Measurements from ENCODE around the gene CCDC34. TPM values are rescaled to one million over a fixed set of nuclear protein-coding genes. Genes with fewer than 3 reads are reported as not detected.

CCDC34 gene
- total RNA-seq, 2 experiments from 2014 or later: 26.8 to 28.5 TPM

- peaks cover 3% of the 10 kb centered on the region for H3K4me1 Mint-ChIP-seq (ENCODE audit: low read depth)
- no peak for DNase-seq
- no peaks in the 10 kb centered on the region for H3K36me3 Mint-ChIP-seq (ENCODE audit: low read depth)
- no peaks in the 10 kb centered on the region for H3K9me3 Mint-ChIP-seq
- CTCF ChIA-PET: interaction anchor here (0.6 to 1.8 kb wide), 5 partner anchors 43 to 200 kb away, joined by 3 to 6 read pairs (median 4); no protein-coding TSS in a partner anchor
- intact Hi-C loops (cut with micrococcal nuclease): loop anchor here (10.0 kb wide), 1 partner anchor 113 kb away; no protein-coding TSS in a partner anchor
- no peak overlapping the region for H3K27ac Mint-ChIP-seq
- peaks cover 3% of the 10 kb centered on the region for H3K27me3 Mint-ChIP-seq
- no peak overlapping the region for H3K4me3 Mint-ChIP-seq
- POLR2A ChIA-PET: interaction anchor here (0.6 kb wide), 1 partner anchor 59 kb away, joined by 3 read pairs; no protein-coding TSS in a partner anchor
- TF ChIP-seq CTCF (IDR thresholded peaks at IDR 0.05): no peak
- ATAC-seq: no peak
These were observed 65.4 kb downstream of the CCDC34 start for GRCh38 chr11:27297616-27298015.

- ATAC-seq: no peak
- CTCF ChIA-PET: interaction anchor here (0.6 to 1.8 kb wide), 12 partner anchors 10 to 201 kb away, joined by 3 to 7 read pairs (median 4); no protein-coding TSS in a partner anchor
- intact Hi-C loops (cut with micrococcal nuclease): loop anchor here (10.0 kb wide), 1 partner anchor 112 kb away; no protein-coding TSS in a partner anchor
- Mint-ChIP-seq H3K27ac (no peak overlapping the region), H3K27me3 (peaks cover 3% of the 10 kb centered on the region), H3K36me3 (ENCODE audit: low read depth) (no peaks in the 10 kb centered on the region), H3K4me3 (no peak overlapping the region), H3K4me1 (ENCODE audit: low read depth) (peaks cover 3% of the 10 kb centered on the region), H3K9me3 (peaks cover 5% of the 10 kb centered on the region)
- DNase-seq: no peak
- POLR2A ChIA-PET: no interaction called here
- TF ChIP-seq CTCF (IDR thresholded peaks at IDR 0.05): peak; percentile 32
These were observed 66.5 kb downstream of the CCDC34 start for GRCh38 chr11:27296497-27296896.

- TF ChIP-seq CTCF (IDR thresholded peaks at IDR 0.05): no peak
- no peak overlapping the region for H3K27ac Mint-ChIP-seq
- H3K4me3 Mint-ChIP-seq: no peak overlapping the region
- no peak for ATAC-seq
- peaks cover 10% of the 10 kb centered on the region for H3K9me3 Mint-ChIP-seq
- intact Hi-C loops (cut with micrococcal nuclease): loop anchor here (10.0 kb wide), 1 partner anchor 111 kb away; no protein-coding TSS in a partner anchor
- ChIA-PET CTCF (interaction anchor here (0.8 to 1.8 kb wide), 11 partner anchors 10 to 202 kb away, joined by 3 to 7 read pairs (median 4); no protein-coding TSS in a partner anchor), POLR2A (no interaction called here)
- no peak for DNase-seq
- no peaks in the 10 kb centered on the region for H3K36me3 Mint-ChIP-seq (ENCODE audit: low read depth)
- peaks cover 3% of the 10 kb centered on the region for H3K27me3 Mint-ChIP-seq
- peaks cover 1% of the 10 kb centered on the region for H3K4me1 Mint-ChIP-seq (ENCODE audit: low read depth)
These were observed 67.1 kb downstream of the CCDC34 start for GRCh38 chr11:27295928-27296327.

GRCh38 chr11:27294654-27295053 lies 68.4 kb downstream of the CCDC34 start:
- H3K4me1 Mint-ChIP-seq (ENCODE audit: low read depth): no peaks in the 10 kb centered on the region
- H3K36me3 Mint-ChIP-seq (ENCODE audit: low read depth): no peaks in the 10 kb centered on the region
- ChIA-PET CTCF (no interaction called here), POLR2A (no interaction called here)
- TF ChIP-seq CTCF (IDR thresholded peaks at IDR 0.05): no peak
- ATAC-seq (no peak), DNase-seq (no peak)
- intact Hi-C loops (cut with micrococcal nuclease): loop anchor here (10.0 kb wide), 1 partner anchor 110 kb away; no protein-coding TSS in a partner anchor
- peaks cover 12% of the 10 kb centered on the region for H3K9me3 Mint-ChIP-seq
- H3K27me3 Mint-ChIP-seq: no peaks in the 10 kb centered on the region
- H3K4me3 Mint-ChIP-seq: no peak overlapping the region
- no peak overlapping the region for H3K27ac Mint-ChIP-seq
